Measurements from ENCODE around the gene UTS2B.

UTS2B gene

GRCh38 chr3:191328962-191329653, 1.2 kb downstream of the UTS2B start, which contains the start of gene CCDC50 (continued):
- no peak for TF ChIP-seq ZBTB10 (tag by site-specific recombination; IDR thresholded peaks at IDR 0.05)
- no peak for TF ChIP-seq ZNF416 (tag by site-specific recombination; IDR thresholded peaks at IDR 0.05)
- TF ChIP-seq ZNF768 (tag by site-specific recombination; IDR thresholded peaks at IDR 0.05), result no peak
- no peak for TF ChIP-seq PBX3 (CRISPR knock-in tag; IDR thresholded peaks at IDR 0.05)
- peak; percentile 80 for TF ChIP-seq PRDM10 (tag by site-specific recombination; IDR thresholded peaks at IDR 0.05)
- TF ChIP-seq SETDB1 (IDR thresholded peaks at IDR 0.05; ENCODE audit: insufficient read length, low read length), result no peak
- TF ChIP-seq REPIN1 (tag by site-specific recombination; IDR thresholded peaks at IDR 0.05; ENCODE audit: low read depth), result no peak
- no peak for TF ChIP-seq PRDM6 (tag by site-specific recombination; IDR thresholded peaks at IDR 0.05)
- peak; percentile 50; the same call in 1 of the 2 replicates for TF ChIP-seq ZBTB8A (tag by site-specific recombination; IDR thresholded peaks at IDR 0.05)
- TF ChIP-seq ZNF473 (tag by site-specific recombination; IDR thresholded peaks at IDR 0.05), result no peak
- no peak for TF ChIP-seq ZBTB49 (tag by site-specific recombination; IDR thresholded peaks at IDR 0.05; ENCODE audit: low read depth)
- TF ChIP-seq ZSCAN18 (tag by site-specific recombination; IDR thresholded peaks at IDR 0.05), result no peak
- 0 out of 2 replicates have a peak, but pooled peaks have one; percentile 7 for TF ChIP-seq INSM2 (tag by site-specific recombination; IDR thresholded peaks at IDR 0.05)
- TF ChIP-seq ZNF239 (tag by site-specific recombination; IDR thresholded peaks at IDR 0.05), result no peak
- no peak for TF ChIP-seq ZBTB44 (tag by site-specific recombination; IDR thresholded peaks at IDR 0.05)
- TF ChIP-seq ZNF623 (tag by site-specific recombination; IDR thresholded peaks at IDR 0.05), result no peak
- no peak for TF ChIP-seq ZNF580 (tag by site-specific recombination; IDR thresholded peaks at IDR 0.05)
- TF ChIP-seq MZF1 (tag by site-specific recombination; IDR thresholded peaks at IDR 0.05; ENCODE audit: borderline replicate concordance), result no peak
- TF ChIP-seq RBAK (tag by site-specific recombination; IDR thresholded peaks at IDR 0.05), result no peak

All from HEK293 (cell line).